Hepatocyte (in vitro differentiated cells): ENCODE results near the gene SHTN1. TPM values are rescaled to one million over a fixed set of nuclear protein-coding genes. Genes with fewer than 3 reads are reported as not detected.

Experiments
- DNase-seq: peaks from one replicate; pipeline ENCODE4 v3.0.0-alpha.2; 2016; ENCODE audit warnings: low spot score
- H2AFZ ChIP-seq: fragments of 200-600 bp; sonication (generic); 2 replicates; pipeline ENCODE4 v1.6.0; 2016; ENCODE audit warnings: antibody characterized with exemption, mild to moderate bottlenecking
- H3K27ac ChIP-seq: fragments of 200-600 bp; sonication (generic); 2 replicates; pipeline ENCODE4 v1.5.1; 2016; ENCODE audit warnings: mild to moderate bottlenecking
- H3K27me3 ChIP-seq: fragments of 200-600 bp; sonication (generic); 2 replicates; pipeline ENCODE4 v1.6.1; 2016
- H3K36me3 ChIP-seq: fragments of 200-600 bp; sonication (generic); replicated peaks from 2 replicates; pipeline ENCODE4 v1.5.1; 2016; ENCODE audit warnings: low read depth; ENCODE audit not compliant: insufficient read depth
- H3K4me1 ChIP-seq: fragments of 200-600 bp; sonication (generic); 2 replicates; pipeline ENCODE4 v1.5.1; 2016; ENCODE audit warnings: mild to moderate bottlenecking, moderate library complexity; ENCODE audit not compliant: insufficient read depth
- H3K4me2 ChIP-seq: fragments of 200-600 bp; sonication (generic); 2 replicates; pipeline ENCODE4 v1.6.0; 2016
- H3K4me3 ChIP-seq: fragments of 200-600 bp; sonication (generic); 2 replicates; pipeline ENCODE4 v1.5.1; 2016; ENCODE audit warnings: mild to moderate bottlenecking
- H3K79me2 ChIP-seq: fragments of 200-600 bp; sonication (generic); 2 replicates; pipeline ENCODE4 v1.6.0; 2017; ENCODE audit warnings: mild to moderate bottlenecking
- H3K9me2 ChIP-seq: fragments of 200-600 bp; sonication (generic); replicated peaks from 2 replicates; pipeline ENCODE4 v1.6.0; 2017; ENCODE audit warnings: mild to moderate bottlenecking; ENCODE audit not compliant: insufficient read depth
- H3K9me3 ChIP-seq: fragments of 200-600 bp; sonication (generic); 2 replicates; pipeline ENCODE4 v1.5.1; 2016; ENCODE audit warnings: low read depth, mild to moderate bottlenecking
- H4K20me1 ChIP-seq: fragments of 200-600 bp; sonication (generic); 2 replicates; pipeline ENCODE4 v1.6.0; 2016; ENCODE audit warnings: mild to moderate bottlenecking; ENCODE audit not compliant: insufficient read depth, poor library complexity, severe bottlenecking
- EZH2 ChIP-seq: fragments of 200-600 bp; sonication (generic); IDR thresholded peaks from 2 replicates; pipeline ENCODE4 v1.6.1; 2016; ENCODE audit warnings: antibody characterized with exemption, mild to moderate bottlenecking, borderline replicate concordance
- EZH2phosphoT487 ChIP-seq: fragments of 200-600 bp; sonication (generic); IDR thresholded peaks from one replicate; pipeline ENCODE4 v1.6.1; 2018; ENCODE audit warnings: antibody characterized with exemption, mild to moderate bottlenecking, low read depth, moderate library complexity; ENCODE audit not compliant: unreplicated experiment, severe bottlenecking
- WGBS: methylation state at CpG from one replicate; pipeline ENCODE4 v1.1.6; 2016; ENCODE audit warnings: low lambda C conversion rate; ENCODE audit errors: missing lambda C conversion rate; 5-methylcytosine and 5-hydroxymethylcytosine counted together
- polyA plus RNA-seq: library from polyadenylated mRNA; unstranded; fragments of >200 nt; fragmentation: Nextera tagmentation; extraction: Ambion mirVana; gene quantifications from 2 replicates; pipeline ENCODE4 v1.2.1, GENCODE V29; 2016
- total RNA-seq: library from RNA; depleted of rRNA; stranded (reverse); fragments of >200 nt; gene quantifications from 2 replicates; pipeline ENCODE4 v1.2.3, GENCODE V29; 2014
- TF ChIP-seq, protein P1 (sequence below): fragments of 200-600 bp; sonication (generic); IDR thresholded peaks from 2 replicates; pipeline ENCODE4 v1.5.1; 2016; ENCODE audit warnings: antibody characterized with exemption, mild to moderate bottlenecking; ENCODE audit not compliant: poor library complexity

Gene SHTN1
- total and polyA plus RNA-seq, 2 experiments from 2014 or later: 15.6 to 27.7 TPM

- Histone ChIP-seq H3K79me2 (no peaks in the 10 kb centered on the region), H3K36me3 (no peaks in the 10 kb centered on the region), H3K4me1 (peaks cover 16% of the 10 kb centered on the region), H3K9me2 (no peaks in the 10 kb centered on the region), H3K9me3 (no peaks in the 10 kb centered on the region), H3K4me2 (peak overlapping the region; percentile 90), H4K20me1 (no peaks in the 10 kb centered on the region), H3K4me3 (peak overlapping the region; percentile 71), H3K27ac (peak overlapping the region; percentile 89), H2AFZ (peak overlapping the region; percentile 91), H3K27me3 (no peaks in the 10 kb centered on the region)
- WGBS: 68% methylated on average over 17 of the region's 17 CpGs
- DNase-seq: no peak
- TF ChIP-seq, protein P1, sequence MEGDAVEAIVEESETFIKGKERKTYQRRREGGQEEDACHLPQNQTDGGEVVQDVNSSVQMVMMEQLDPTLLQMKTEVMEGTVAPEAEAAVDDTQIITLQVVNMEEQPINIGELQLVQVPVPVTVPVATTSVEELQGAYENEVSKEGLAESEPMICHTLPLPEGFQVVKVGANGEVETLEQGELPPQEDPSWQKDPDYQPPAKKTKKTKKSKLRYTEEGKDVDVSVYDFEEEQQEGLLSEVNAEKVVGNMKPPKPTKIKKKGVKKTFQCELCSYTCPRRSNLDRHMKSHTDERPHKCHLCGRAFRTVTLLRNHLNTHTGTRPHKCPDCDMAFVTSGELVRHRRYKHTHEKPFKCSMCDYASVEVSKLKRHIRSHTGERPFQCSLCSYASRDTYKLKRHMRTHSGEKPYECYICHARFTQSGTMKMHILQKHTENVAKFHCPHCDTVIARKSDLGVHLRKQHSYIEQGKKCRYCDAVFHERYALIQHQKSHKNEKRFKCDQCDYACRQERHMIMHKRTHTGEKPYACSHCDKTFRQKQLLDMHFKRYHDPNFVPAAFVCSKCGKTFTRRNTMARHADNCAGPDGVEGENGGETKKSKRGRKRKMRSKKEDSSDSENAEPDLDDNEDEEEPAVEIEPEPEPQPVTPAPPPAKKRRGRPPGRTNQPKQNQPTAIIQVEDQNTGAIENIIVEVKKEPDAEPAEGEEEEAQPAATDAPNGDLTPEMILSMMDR: no peak
- no peak for TF ChIP-seq EZH2
- TF ChIP-seq EZH2phosphoT487: no peak
Observed at GRCh38 chr10:116848032-116848943, 156.7 kb downstream of the SHTN1 start.

- no peak overlapping the region for H3K4me3 ChIP-seq
- peaks cover 16% of the 10 kb centered on the region for H3K4me1 ChIP-seq
- 87% methylated on average over 2 of the region's 2 CpGs for WGBS
- no peak overlapping the region for H2AFZ ChIP-seq
- no peak overlapping the region for H3K4me2 ChIP-seq
- no peak for TF ChIP-seq EZH2phosphoT487
- TF ChIP-seq, protein P1: no peak
- no peak for TF ChIP-seq EZH2
- no peaks in the 10 kb centered on the region for H3K9me3 ChIP-seq
- no peaks in the 10 kb centered on the region for H4K20me1 ChIP-seq
- no peak overlapping the region for H3K27ac ChIP-seq
- H3K36me3 ChIP-seq: no peaks in the 10 kb centered on the region
- no peaks in the 10 kb centered on the region for H3K9me2 ChIP-seq
- no peak for DNase-seq
- no peaks in the 10 kb centered on the region for H3K27me3 ChIP-seq
- H3K79me2 ChIP-seq: no peaks in the 10 kb centered on the region
Observed at GRCh38 chr10:116845823-116846222, 159.2 kb downstream of the SHTN1 start.

- Histone ChIP-seq H3K27ac (no peak overlapping the region), H3K9me3 (no peaks in the 10 kb centered on the region), H3K4me3 (no peak overlapping the region), H2AFZ (no peak overlapping the region), H3K27me3 (no peaks in the 10 kb centered on the region), H4K20me1 (no peaks in the 10 kb centered on the region), H3K79me2 (no peaks in the 10 kb centered on the region), H3K4me1 (peaks cover 11% of the 10 kb centered on the region), H3K9me2 (no peaks in the 10 kb centered on the region), H3K36me3 (no peaks in the 10 kb centered on the region), H3K4me2 (no peak overlapping the region)
- no peak for DNase-seq
- 72% methylated on average over 6 of the region's 6 CpGs for WGBS
- TF ChIP-seq EZH2: no peak
- no peak for TF ChIP-seq EZH2phosphoT487
Observed at GRCh38 chr10:116840389-116841075, 164.5 kb downstream of the SHTN1 start.
